ENCODE measurements around the gene CNTNAP5. TPM values are rescaled to one million over a fixed set of nuclear protein-coding genes. Genes with fewer than 3 reads are reported as not detected.

The CNTNAP5 gene
- total and polyA plus RNA-seq, 2 of the 4 experiments (the other 2 are of a cell fraction) = not detected

- Histone ChIP-seq H4K8ac (ENCODE audit: low read depth in 2 of 2, low read length in 2 of 2) (no peak overlapping the region), H3K4ac (ENCODE audit: low read depth, low read length) (no peak overlapping the region), H3K36me3 (ENCODE audit: control insufficient read depth, insufficient read depth, low read length) (no peaks in the 10 kb centered on the region), H2AK9ac (replicated peaks; ENCODE audit: low read depth, low read length, poor library complexity) (no peak overlapping the region), H3K18ac (ENCODE audit: low read depth, low read length) (no peak overlapping the region), H2AFZ (replicated peaks; ENCODE audit: low read length, poor library complexity) (no peak overlapping the region), H3K14ac (replicated peaks; ENCODE audit: low read depth, low read length) (no peak overlapping the region), H2BK120ac (ENCODE audit: low read depth, low read length) (no peak overlapping the region), H2BK20ac (ENCODE audit: low read depth, low read length) (no peak overlapping the region), H4K91ac (ENCODE audit: insufficient read depth, low read depth, low read length) (no peak overlapping the region), H2BK15ac (ENCODE audit: low read depth, low read length) (no peak overlapping the region), H3K27ac (ENCODE audit: insufficient read depth, low read length) (no peak overlapping the region), H3K9ac (ENCODE audit: low read depth, low read length) (no peak overlapping the region), H2AK5ac (ENCODE audit: low read depth, low read length) (no peak overlapping the region), H3K4me1 (ENCODE audit: control insufficient read depth, insufficient read depth, low read length) (no peaks in the 10 kb centered on the region), H4K20me1 (ENCODE audit: insufficient read depth, low read length) (no peaks in the 10 kb centered on the region), H2BK5ac (ENCODE audit: low read depth, low read length, poor library complexity, severe bottlenecking) (no peak overlapping the region), H3K4me2 (ENCODE audit: low read depth, low read length) (no peak overlapping the region), H3K23ac (ENCODE audit: low read depth, low read length) (no peak overlapping the region), H3K9me3 (ENCODE audit: control insufficient read depth, insufficient read depth, low read length) (peaks cover 2% of the 10 kb centered on the region), H3K4me3 (ENCODE audit: insufficient read depth, low read depth, low read length) (no peak overlapping the region), H3K56ac (ENCODE audit: extremely low read depth, insufficient read depth, low read length) (no peak overlapping the region), H3K9me1 (ENCODE audit: insufficient read depth, low read length) (no peaks in the 10 kb centered on the region), H3K79me1 (ENCODE audit: low read depth in 1 of 2, low read length in 2 of 2) (no peaks in the 10 kb centered on the region), H4K5ac (ENCODE audit: low read depth, low read length) (no peak overlapping the region), H3K27me3 (ENCODE audit: control insufficient read depth, insufficient read depth, low read length) (no peaks in the 10 kb centered on the region)
- no CpG with 5 or more reads among the region's 5 CpGs for WGBS, 2 experiments (ENCODE audit: extremely low coverage in 2 of 2, insufficient read length in 1 of 2)
- no TSS peak for BruUV-seq (replicated peaks)
- in situ Hi-C loops (cut with MboI; ENCODE audit: low sequenced_read_pairs) = no loop called here
- intact Hi-C loops (cut with micrococcal nuclease) = no loop called here
- no peak for TF ChIP-seq SMC3 (IDR thresholded peaks at IDR 0.05; ENCODE audit: low read depth, low read length)
- no peak for TF ChIP-seq CEBPB (IDR thresholded peaks at IDR 0.05; ENCODE audit: low read depth, low read length)
- TF ChIP-seq MXI1 (IDR thresholded peaks at IDR 0.05; ENCODE audit: borderline replicate concordance, low read depth, low read length) = no peak
- TF ChIP-seq MAZ (IDR thresholded peaks at IDR 0.05; ENCODE audit: borderline replicate concordance, low read depth, low read length) = no peak
- no peak for TF ChIP-seq CTCF (conservative IDR thresholded peaks at IDR 0.05; ENCODE audit: low read depth, low read length)
- TF ChIP-seq ELK1 (IDR thresholded peaks at IDR 0.05; ENCODE audit: borderline replicate concordance, low read depth, low read length) = no peak
- no peak for TF ChIP-seq CHD1 (IDR thresholded peaks at IDR 0.05; ENCODE audit: low read depth, low read length)
- TF ChIP-seq RAD21 (IDR thresholded peaks at IDR 0.05; ENCODE audit: low read length) = no peak
- TF ChIP-seq RCOR1 (IDR thresholded peaks at IDR 0.05; ENCODE audit: insufficient replicate concordance, low read length) = no peak
- no peak for TF ChIP-seq USF2 (IDR thresholded peaks at IDR 0.05; ENCODE audit: low read depth, low read length)
- no peak for TF ChIP-seq FOS (IDR thresholded peaks at IDR 0.05; ENCODE audit: low read depth, low read length)
- TF ChIP-seq NFE2L2 (IDR thresholded peaks at IDR 0.05; ENCODE audit: low read depth, low read length) = no peak
- no peak for TF ChIP-seq POLR2A (IDR thresholded peaks at IDR 0.05; ENCODE audit: low read depth, low read length)
- no peak for DNase-seq
- dilution Hi-C loops (cut with HindIII; ENCODE audit: low sequenced_read_pairs, unreplicated experiment) = no loop called here
- ChIA-PET POLR2A (ENCODE audit: unreplicated experiment) (no interaction called here), CTCF (no interaction called here)
- ATAC-seq (ENCODE audit: low read depth) = no peak
These were observed 96.0 kb downstream of the CNTNAP5 start for GRCh38 chr2:124121106-124121505.

Measured in IMR-90 (cell line).